GM12872 (cell line): ENCODE measurements around the gene KHDC1L.

Experiments used
- CTCF ChIP-seq: IDR thresholded peaks from 3 replicates; pipeline ENCODE4 v1.5.1; 2011; ENCODE audit warnings: low read depth, mild to moderate bottlenecking, low read length, moderate library complexity; ENCODE audit not compliant: insufficient read depth

KHDC1L gene

GRCh38 chr6:73200247-73200646 is 25.0 kb downstream of the KHDC1L start:
- no peak for TF ChIP-seq CTCF

- no peak for TF ChIP-seq CTCF
Measured at GRCh38 chr6:73194744-73195143, 30.6 kb downstream of the KHDC1L start.

DNA sequence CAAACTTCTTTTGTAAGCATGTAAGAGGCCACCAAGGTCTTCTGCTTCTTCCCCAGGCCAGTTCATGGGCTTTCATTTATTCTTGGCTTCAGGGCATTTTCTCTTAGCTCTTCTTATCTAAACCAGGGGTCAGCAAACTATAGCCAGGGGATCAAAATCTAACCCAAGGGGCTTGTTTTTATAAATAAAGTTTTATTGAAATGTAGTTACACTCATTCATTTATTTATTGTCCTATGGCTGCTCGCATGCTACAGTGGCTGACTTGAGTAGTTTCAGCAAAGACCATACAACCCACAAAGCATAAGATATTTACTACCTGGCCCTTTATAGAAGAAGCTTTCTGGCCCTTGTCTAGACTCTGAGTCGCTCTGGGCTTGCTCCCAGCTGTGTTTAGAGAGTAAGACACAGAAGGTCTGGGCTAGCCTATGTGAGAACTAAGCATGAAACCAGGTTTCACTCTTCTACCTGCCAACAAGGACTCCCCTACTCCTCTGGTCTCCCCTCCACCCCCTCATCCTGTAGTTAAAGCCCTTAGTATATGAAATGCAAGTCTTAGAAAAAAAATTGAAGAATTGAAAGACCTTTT is 43.2 kb downstream of the KHDC1L start:
- no peak for TF ChIP-seq CTCF

DNA sequence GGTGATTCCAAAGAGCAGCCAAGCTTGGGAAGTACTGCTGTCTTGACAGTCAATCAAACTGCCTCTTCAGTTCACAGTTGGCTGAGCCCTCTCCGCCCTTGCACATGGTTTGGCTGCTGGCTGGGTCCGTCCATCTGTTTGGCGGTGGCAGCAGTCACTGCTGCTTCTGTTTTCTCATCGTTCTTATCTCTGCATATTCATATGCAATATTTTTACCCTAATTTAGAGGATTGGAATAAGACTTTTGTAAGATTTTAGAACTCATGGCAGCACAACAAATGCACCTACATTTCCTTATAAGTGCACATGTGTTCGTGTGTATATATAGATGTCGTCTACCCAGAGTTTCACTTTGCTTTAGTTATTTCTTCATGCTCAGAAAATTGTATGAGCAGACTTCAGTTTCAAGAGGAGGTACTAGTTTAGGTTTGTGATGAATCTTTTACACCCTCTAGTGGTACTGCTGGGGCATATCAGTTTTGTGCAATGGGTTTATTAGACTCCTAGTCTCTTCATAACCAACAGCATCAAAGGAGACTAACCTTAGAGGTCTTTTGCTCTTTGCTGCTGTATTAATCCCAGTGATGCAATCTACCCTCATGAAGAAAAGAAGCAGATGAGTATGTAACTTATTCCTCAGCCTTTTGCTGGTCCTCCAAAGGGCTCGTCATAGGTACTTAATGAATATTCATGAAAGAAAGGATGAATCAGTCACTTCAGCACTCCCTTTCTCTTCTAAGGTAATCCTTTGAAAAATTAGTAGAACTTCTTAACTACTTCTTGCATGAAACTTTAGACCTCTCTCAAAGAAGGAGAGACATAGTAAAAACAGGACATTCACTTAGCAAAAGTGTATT is 44.3 kb downstream of the KHDC1L start:
- TF ChIP-seq CTCF = peak; percentile 84

GRCh38 chr6:73180076-73180738 is 45.1 kb downstream of the KHDC1L start:
- no peak for TF ChIP-seq CTCF

DNA sequence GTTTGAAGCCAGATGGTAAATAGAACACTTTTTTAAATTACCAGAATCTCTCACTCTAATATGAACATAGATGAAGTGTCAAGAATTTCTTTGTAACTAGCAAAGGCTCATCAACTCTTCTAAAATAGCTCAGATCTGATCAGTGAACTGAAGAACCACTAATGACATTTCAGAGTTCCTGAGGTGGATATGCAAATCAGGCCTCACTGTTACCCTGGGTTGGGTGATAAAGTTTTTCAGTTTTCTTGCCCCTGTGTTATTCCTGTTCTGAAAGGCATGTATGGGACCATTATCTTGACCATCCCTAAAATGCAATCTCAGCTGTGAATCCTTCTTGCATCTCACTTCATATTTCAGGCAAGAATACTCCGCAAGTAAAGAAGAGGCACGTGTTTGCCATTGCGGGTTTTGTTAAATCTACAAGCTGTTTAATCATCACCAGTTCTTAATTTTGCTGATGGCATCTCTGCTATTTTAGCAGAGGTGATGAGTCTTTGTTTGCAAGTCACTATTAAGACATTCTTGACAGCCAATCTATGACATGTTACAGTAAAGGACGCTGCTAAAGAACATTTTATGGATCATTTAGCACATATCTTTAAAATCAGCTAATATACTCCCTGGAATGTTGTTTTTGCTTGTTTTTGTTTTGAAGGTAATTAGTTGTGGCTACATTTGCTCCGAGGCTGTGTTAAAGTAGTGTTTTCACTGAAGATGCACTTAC is 47.9 kb downstream of the KHDC1L start:
- TF ChIP-seq CTCF = no peak

DNA sequence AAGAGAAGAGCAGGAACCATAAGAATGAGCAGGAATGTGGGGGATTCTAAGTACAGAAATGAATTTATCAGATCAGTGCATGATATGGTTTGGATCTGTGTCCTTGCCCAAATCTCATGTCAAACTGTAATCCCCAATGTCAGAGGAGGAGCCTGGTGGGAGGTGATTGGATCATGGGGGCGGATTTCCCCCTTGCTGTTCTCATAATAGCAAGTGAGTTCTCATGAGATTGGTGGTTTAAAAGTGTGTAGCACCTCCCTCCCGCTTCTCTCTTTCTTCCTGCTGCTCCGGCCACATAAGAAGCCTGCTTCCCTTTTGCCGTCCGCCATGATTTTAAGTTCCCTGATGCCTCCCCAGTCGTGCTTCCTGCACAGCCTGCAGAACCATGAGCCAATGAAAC is 49.2 kb downstream of the KHDC1L start:
- TF ChIP-seq CTCF = no peak
